GM18505 (cell line): ENCODE measurements around the gene FBXW7.

Experiments used
- ATAC-seq: cut with Tn5 transposase; IDR thresholded peaks from one replicate; pipeline ENCODE4 v1.9.1; 2021; ENCODE audit not compliant: unreplicated experiment
- POLR2A ChIP-seq: IDR thresholded peaks from 4 replicates; pipeline ENCODE4 v1.6.1; 2011; ENCODE audit warnings: borderline replicate concordance; ENCODE audit not compliant: insufficient read depth, insufficient read length; ENCODE audit errors: extremely low read depth

FBXW7 gene

DNA sequence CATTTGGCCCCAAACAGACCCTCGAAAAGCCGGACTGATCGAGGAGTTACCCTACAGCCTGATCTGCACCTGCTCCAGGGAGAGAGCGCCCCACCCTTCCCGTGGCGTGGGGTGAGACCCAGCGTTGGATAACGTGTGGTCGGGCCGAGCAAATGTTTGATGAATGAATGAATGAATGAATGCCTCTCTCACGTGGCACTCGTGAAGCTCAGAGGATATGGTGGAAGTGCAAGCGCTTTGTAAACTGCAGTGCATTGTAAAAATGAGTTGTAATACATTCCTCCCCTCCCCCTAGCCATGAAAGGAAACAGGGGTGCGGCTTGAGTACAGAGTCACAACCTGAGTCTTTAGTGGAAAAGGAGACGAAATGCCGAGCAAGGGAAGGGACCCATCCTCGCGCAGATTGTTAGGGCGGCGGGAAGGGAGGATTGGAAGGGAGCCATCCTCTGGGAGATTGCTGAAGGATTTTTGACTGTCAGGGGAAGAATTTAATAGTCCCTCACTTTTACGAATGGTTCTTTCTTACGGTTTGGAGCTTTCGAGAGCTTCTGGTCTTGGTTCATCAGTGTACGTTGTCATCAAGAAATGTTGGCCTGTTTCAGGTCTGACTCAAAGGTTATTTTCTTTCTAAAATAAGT is 772 bp upstream of the FBXW7 start:
- TF ChIP-seq POLR2A, result no peak
- ATAC-seq, result peak; percentile 30

GRCh38 chr4:152535360-152535902 is 461 bp downstream of the FBXW7 start:
- no peak for TF ChIP-seq POLR2A
- peak; percentile 18 for ATAC-seq

GRCh38 chr4:152534541-152535359 is 1.1 kb downstream of the FBXW7 start:
- ATAC-seq, result no peak
- TF ChIP-seq POLR2A, result peak; percentile 25

DNA sequence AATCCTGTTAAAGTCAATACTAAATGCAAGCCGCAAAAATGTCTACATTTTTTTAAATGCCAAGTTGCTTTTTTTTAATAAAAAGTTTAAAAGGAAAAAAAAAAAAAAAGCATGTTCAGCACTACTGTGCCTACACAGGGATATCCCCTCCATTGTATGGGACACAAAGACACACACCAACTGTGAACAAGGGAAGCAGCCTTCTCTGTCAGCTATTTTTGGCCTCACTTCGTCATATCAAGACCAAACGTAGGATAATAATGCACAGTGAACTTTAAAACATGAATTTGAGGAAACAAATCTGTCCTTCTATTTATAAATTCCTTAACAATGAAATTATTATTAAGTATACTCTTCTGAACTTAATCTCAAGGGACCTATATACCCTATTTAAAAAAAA is 4.4 kb downstream of the FBXW7 start:
- no peak for TF ChIP-seq POLR2A
- no peak for ATAC-seq

- TF ChIP-seq POLR2A, result no peak
- no peak for ATAC-seq
Measured at GRCh38 chr4:152530600-152530999, 5.3 kb downstream of the FBXW7 start.

DNA sequence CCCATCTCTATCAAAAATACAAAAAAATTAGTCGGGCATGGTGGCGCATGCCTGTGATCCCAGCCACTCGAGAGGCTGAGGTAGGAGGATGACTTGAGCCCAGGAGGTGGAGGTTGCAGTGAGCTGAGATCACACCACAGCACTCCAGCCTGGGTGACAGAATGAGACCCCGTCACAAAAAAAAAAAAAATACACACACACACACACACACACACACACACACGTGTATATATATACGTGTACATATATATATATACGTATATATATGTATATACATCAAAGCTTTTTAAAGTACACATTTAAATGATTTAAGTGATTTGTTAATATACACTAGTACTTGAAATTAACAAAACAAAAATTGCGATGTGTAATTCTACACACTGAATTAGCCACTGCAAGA is 6.0 kb downstream of the FBXW7 start:
- no peak for TF ChIP-seq POLR2A
- no peak for ATAC-seq

GRCh38 chr4:152528060-152528459 is 7.8 kb downstream of the FBXW7 start:
- ATAC-seq, result no peak
- TF ChIP-seq POLR2A, result no peak

- TF ChIP-seq POLR2A, result no peak
- ATAC-seq, result peak; percentile 50
Measured at GRCh38 chr4:152525878-152526277, 10.0 kb downstream of the FBXW7 start.

- TF ChIP-seq POLR2A, result no peak
- no peak for ATAC-seq
Measured at GRCh38 chr4:152524427-152524826, 11.5 kb downstream of the FBXW7 start.

DNA sequence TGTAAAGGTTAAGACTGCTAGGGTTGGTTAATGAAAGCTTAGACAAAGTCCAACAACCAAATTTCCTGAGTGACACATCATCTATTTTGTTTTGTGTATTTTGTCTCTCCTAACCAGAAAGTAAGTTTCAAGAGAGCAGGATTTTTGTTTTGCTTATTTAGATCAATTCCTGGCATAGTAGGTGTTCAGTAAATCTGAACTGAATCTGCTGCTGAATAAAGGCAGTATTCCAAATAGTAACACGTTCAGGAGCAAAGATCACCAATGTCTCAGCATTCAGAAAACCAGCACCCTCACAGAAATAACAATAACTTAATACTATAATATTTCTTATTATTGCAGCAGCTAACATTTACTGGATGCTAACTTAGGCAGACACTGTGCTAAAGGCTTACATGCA is 12.2 kb downstream of the FBXW7 start:
- no peak for ATAC-seq
- TF ChIP-seq POLR2A, result no peak

DNA sequence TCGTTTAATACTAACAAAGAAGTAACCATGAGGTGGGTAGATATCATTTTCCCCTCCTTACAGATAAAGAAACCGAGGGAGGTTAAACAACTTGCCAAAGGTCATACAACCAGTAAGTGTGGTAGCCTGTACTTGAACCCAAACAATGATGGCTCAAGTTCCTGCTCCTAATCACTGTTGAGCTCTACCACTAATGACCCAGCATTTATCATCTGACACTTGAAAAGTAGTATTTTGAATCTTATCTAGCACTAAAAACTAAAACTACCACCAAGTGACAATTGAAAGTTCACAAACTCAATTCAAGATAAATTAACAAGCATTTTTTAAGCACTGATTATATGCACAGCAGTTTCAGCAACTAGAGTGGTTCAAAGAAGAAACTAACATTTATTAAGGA is 13.1 kb downstream of the FBXW7 start:
- TF ChIP-seq POLR2A, result no peak
- no peak for ATAC-seq

DNA sequence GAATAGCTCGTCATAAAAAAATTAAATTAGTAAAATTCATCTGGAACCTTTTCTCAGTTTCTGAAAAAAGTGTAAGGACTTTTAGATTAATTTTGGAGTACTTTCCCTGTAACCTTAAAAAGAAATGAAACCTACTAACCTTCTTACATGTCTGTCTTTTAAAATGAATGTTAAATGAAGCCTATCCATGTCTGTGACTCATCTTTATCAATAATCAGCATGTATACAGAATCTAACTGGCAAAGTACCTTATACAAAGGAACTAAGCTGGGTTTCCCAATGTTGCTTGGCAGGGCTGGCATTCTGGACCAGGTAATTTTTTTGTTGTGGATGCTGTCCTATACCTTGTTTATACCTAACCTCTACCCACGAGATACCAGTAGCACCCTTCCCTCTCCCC is 13.6 kb downstream of the FBXW7 start:
- ATAC-seq, result no peak
- TF ChIP-seq POLR2A, result no peak

DNA sequence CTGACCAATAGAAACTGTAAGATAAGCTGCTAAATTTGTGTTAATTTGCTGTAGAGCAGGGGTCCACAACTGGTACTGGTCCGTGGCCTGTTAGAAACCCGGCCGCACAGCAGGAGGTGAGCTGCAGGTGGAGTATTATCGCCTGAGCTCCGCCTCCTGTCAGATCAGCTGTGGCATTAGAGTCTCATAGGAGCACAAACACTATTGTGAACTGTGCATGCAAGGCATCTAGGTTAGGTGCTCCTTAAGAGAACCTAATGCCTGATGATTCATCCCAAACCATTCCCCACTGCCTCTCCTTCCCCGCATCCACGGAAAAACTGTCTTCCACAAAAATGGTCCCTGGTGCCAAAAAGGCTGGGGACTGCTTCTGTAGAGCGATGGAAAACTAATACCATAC is 19.7 kb downstream of the FBXW7 start:
- no peak for ATAC-seq
- TF ChIP-seq POLR2A, result no peak

- no peak for TF ChIP-seq POLR2A
- ATAC-seq, result no peak
Measured at GRCh38 chr4:152515678-152516077, 20.2 kb downstream of the FBXW7 start.

- no peak for ATAC-seq
- no peak for TF ChIP-seq POLR2A
Measured at GRCh38 chr4:152514356-152514755, 21.5 kb downstream of the FBXW7 start.

GRCh38 chr4:152513078-152513477 is 22.8 kb downstream of the FBXW7 start:
- TF ChIP-seq POLR2A, result no peak
- ATAC-seq, result no peak
